K562 (cell line): ENCODE data around the gene SLC25A53. TPM values are rescaled to one million over a fixed set of nuclear protein-coding genes. Genes with fewer than 3 reads are reported as not detected.
A peak's percentile ranks its signal among the peaks of the same experiment; 100 is the strongest.

ENCODE experiments used
- BRD4 ChIP-seq: fragments of 200-600 bp; sonication (generic); IDR thresholded peaks from 2 replicates; pipeline ENCODE4 v1.6.1; 2017; ENCODE audit warnings: inconsistent platforms
- CUX1 ChIP-seq: fragments of 200-800 bp; sonication (Bioruptor generic); IDR thresholded peaks from 2 replicates; pipeline ENCODE4 v1.6.1; 2016; ENCODE audit warnings: missing genetic modification characterization, missing compliant biosample characterization
- DPF2 ChIP-seq: fragments of 450-650 bp; IDR thresholded peaks from 2 replicates; pipeline ENCODE4 v1.6.1; 2016
- HDGF ChIP-seq: fragments of 450-650 bp; IDR thresholded peaks from 2 replicates; pipeline ENCODE4 v1.6.1; 2016
- HMG20A ChIP-seq: fragments of 450-650 bp; formaldehyde crosslinking; conservative IDR thresholded peaks from 2 replicates; pipeline ENCODE4 v1.4.0; 2020; ENCODE audit warnings: mild to moderate bottlenecking, mixed read lengths
- IRF2 ChIP-seq: sonication (generic); formaldehyde crosslinking; IDR thresholded peaks from 2 replicates; pipeline ENCODE4 v1.8.1; 2022; ENCODE audit warnings: mild to moderate bottlenecking, missing genetic modification reagents
- MLLT1 ChIP-seq, 2 experiments: fragments of 450-650 bp; IDR thresholded peaks; 2 replicates each; pipeline ENCODE4 v1.6.1; 2016
- NCOR1 ChIP-seq: fragments of 450-650 bp; IDR thresholded peaks from 2 replicates; pipeline ENCODE4 v1.6.1; 2016; ENCODE audit warnings: mild to moderate bottlenecking, moderate library complexity
- SIX5 ChIP-seq, 2 experiments: IDR thresholded peaks; 2 replicates each; pipeline ENCODE4 v1.6.1; 2011; ENCODE audit warnings: low read length in 2 of 2, borderline replicate concordance in 1 of 2, low read depth in 1 of 2, mild to moderate bottlenecking in 1 of 2, moderate library complexity in 1 of 2; ENCODE audit not compliant: insufficient read depth in 1 of 2
- TFAM ChIP-seq: fragments of 250-450 bp; sonication (Bioruptor Pico); conservative IDR thresholded peaks from 2 replicates; pipeline ENCODE4 v1.5.0; 2021; ENCODE audit warnings: mild to moderate bottlenecking, moderate library complexity
- ZBTB49 ChIP-seq: sonication (generic); formaldehyde crosslinking; IDR thresholded peaks from 2 replicates; pipeline ENCODE4 v1.8.0; 2022; ENCODE audit warnings: missing genetic modification reagents, mild to moderate bottlenecking, borderline replicate concordance
- ZFP91 ChIP-seq: sonication (generic); formaldehyde crosslinking; IDR thresholded peaks from 2 replicates; pipeline ENCODE4 v1.8.0; 2022; ENCODE audit warnings: mild to moderate bottlenecking, missing genetic modification reagents
- ZNF316 ChIP-seq: fragments of 450-650 bp; IDR thresholded peaks from 2 replicates; pipeline ENCODE4 v1.6.1; 2016
- ZNF445 ChIP-seq: fragments of 250-450 bp; sonication (Bioruptor Pico); IDR thresholded peaks from 2 replicates; pipeline ENCODE4 v1.4.0; 2020; ENCODE audit warnings: low read depth, mild to moderate bottlenecking, moderate library complexity
- ZNF644 ChIP-seq: fragments of 200-800 bp; sonication (Bioruptor generic); IDR thresholded peaks from 2 replicates; pipeline ENCODE4 v1.6.1; 2016; ENCODE audit warnings: low read depth, missing genetic modification characterization, missing compliant biosample characterization
- polyA plus RNA-seq, 8 experiments: library from polyadenylated mRNA; depleted of rRNA in 4 of 8; stranded (reverse) in 5 of 8; unstranded in 3 of 8; fragments of >200 nt; fragmentation: Nextera tagmentation in 2 of 8; fragmentation: Illumina TruSeq in 1 of 8; extraction: Ambion mirVana in 2 of 8; extraction: Trizol in 1 of 8; gene quantifications; 2 replicates each; pipeline versions ENCODE4 v1.2.1 to v1.2.3, GENCODE V29; 2011 to 2014; ENCODE audit warnings: inconsistent platforms in 1 of 8, missing spikeins in 1 of 8
- total RNA-seq, 7 experiments: library from RNA; depleted of rRNA in 6 of 7; stranded (reverse); fragments of >200 nt in 6 of 7; fragmentation: Illumina TruSeq in 2 of 7; extraction: Trizol in 2 of 7; gene quantifications; 2 replicates each; pipeline versions ENCODE4 v1.2.1 to v1.2.3, GENCODE V29; 2011 to 2021; ENCODE audit warnings: low replicate concordance in 1 of 7

SLC25A53 gene
- total and polyA plus RNA-seq, 9 of the 15 experiments (the other 6 are each of a cell fraction or from before 2014, with no cell fraction given) = 2.4 to 8.6 (median 5.6) TPM

- TF ChIP-seq BRD4 (0 out of 2 replicates have a peak, but pooled peaks have one; percentile 71), ZFP91 (no peak), SIX5 (IDR thresholded peaks at IDR 0.05; ENCODE audit: borderline replicate concordance in 1 of 2, insufficient read depth in 1 of 2, low read depth in 1 of 2, low read length in 2 of 2) (peak; percentile 59 to 71; a peak in 3 of 4 replicates), ZNF316 (no peak), DPF2 (0 out of 2 replicates have a peak, but pooled peaks have one; percentile 13), IRF2 (CRISPR knock-in tag) (no peak), ZNF644 (tag) (no peak), MLLT1 (IDR thresholded peaks at IDR 0.05) (peak in 1 of 2 experiments; percentile 92; a peak in 1 of 4 replicates), ZBTB49 (no peak), CUX1 (CRISPR knock-in tag) (no peak), HDGF (no peak), HMG20A (no peak), TFAM (CRISPR knock-in tag) (no peak), ZNF445 (CRISPR knock-in tag) (no peak), NCOR1 (peak; percentile 18; the same call in 1 of the 2 replicates)
Measured at GRCh38 chrX:104156630-104157529, at the start of gene SLC25A53 (continued).
